HG03378 (cell line): Measurements from ENCODE around the gene CCDC178.

Experiments
- ATAC-seq: cut with Tn5 transposase; IDR thresholded peaks from one replicate; pipeline ENCODE4 v1.9.1; 2021; ENCODE audit warnings: mild to moderate bottlenecking, moderate library complexity; ENCODE audit not compliant: unreplicated experiment

The CCDC178 gene

GRCh38 chr18:32891797-32892196, 548.7 kb downstream of the CCDC178 start:
- no peak for ATAC-seq

DNA sequence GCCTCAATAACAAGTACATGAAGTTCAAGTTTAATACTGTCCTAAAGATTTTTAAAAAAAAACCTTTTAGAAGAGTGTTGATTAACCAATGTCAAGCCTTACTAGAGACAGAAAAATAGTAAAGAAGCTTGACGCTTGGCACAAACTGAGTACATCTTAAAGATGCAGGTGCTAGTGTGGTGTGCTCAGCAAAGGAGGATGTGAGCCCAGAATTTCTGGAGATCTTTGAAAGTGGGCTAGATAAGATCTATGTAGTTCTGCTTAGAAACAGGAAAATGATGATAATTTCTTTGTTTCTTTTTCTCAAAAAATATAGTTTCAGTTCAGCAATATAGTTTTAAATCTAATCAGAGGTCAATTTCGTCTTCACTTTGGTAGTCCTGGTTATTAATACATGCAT, 549.4 kb downstream of the CCDC178 start:
- ATAC-seq: no peak

DNA sequence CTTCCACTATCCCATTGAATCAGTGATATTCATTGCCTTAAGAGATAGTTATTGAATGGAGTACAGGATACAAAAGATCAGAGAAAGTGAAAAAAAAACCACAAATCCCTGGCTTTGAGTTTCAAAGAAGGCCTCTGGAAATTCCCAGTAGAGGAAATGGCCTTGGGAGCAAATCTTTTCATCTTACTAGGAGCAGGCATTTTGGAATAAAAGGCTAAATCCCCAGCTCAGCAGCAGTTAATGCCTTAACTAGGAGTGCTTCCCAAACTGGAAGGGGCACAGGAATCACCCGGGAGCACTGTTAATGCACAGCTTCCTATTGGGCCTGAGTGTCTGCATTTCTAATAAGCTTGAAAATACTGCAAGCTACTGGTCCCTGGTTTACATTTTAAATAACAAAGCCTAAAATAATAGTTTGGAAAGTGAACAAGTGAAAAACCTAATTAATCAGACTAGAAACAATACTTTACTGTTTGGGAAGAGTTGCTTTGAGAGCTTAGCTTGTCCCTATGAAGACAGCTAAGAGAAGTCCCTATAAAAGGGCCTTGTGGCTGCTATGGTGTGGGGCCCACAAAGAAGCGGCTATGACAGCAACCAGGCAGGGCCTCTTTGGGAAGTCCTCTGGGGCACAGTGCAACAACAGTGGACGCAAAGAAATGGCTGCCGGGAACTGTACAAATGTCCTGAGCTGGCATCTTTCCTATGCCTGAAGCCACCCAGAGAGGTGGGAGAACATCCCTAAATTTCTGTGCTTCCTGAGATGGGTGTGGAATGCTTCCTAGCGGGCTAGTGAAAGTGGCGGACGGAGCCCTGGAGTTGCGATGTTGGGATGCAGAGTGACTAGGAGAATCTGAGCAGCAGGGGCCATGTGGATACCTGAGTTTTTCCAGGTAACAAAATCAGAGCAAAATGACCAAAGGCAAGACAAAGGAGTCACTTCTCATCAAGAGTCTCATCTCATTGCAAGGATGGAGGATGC, 550.6 kb downstream of the CCDC178 start:
- ATAC-seq: no peak

DNA sequence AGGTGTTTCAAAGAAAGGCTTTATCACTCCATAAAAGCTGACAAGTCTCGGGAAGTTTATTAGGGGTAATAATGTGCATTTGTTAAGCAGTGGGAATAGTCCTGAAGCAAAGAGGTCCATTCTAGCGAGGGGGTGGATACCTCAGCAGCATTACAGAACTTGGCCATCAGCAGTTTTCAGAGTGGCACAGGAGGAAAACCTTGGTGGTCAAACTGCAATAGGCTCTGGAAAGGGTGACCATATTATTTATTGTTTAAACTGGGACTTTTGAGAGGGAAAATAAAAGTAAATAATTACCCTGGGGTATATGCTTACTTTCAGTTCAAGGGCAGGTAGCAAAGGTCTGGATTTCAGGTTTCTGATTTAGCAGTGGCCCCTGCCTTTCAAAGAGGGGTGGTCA, 552.2 kb downstream of the CCDC178 start:
- ATAC-seq: no peak
